HG03139 (cell line): ENCODE data around the gene ASF1B.

Experiments
- ATAC-seq: cut with Tn5 transposase; IDR thresholded peaks from one replicate; pipeline ENCODE4 v1.9.1; 2021; ENCODE audit not compliant: unreplicated experiment

Gene ASF1B

GRCh38 chr19:14088634-14089411 lies 47.6 kb downstream of the ASF1B start:
- ATAC-seq = no peak

GRCh38 chr19:14086098-14086497 lies 50.3 kb downstream of the ASF1B start:
- no peak for ATAC-seq

- no peak for ATAC-seq
Measured at GRCh38 chr19:14085309-14085995, 50.9 kb downstream of the ASF1B start, which contains the start of gene C19orf67. C19orf67 (minus strand) TSS chr19:14085783; CDS start chr19:14085627, 156 bp downstream.

GRCh38 chr19:14082675-14082960 lies 53.8 kb downstream of the ASF1B start:
- no peak for ATAC-seq

GRCh38 chr19:14081797-14082674 lies 54.4 kb downstream of the ASF1B start:
- peak; percentile 8 for ATAC-seq

- peak; percentile 81 for ATAC-seq
Measured at GRCh38 chr19:14080887-14081796, 55.2 kb downstream of the ASF1B start.

GRCh38 chr19:14078411-14078810 lies 58.0 kb downstream of the ASF1B start:
- ATAC-seq = no peak

GRCh38 chr19:14073925-14074838 lies 62.2 kb downstream of the ASF1B start:
- ATAC-seq = no peak

GRCh38 chr19:14073261-14073924 lies 63.0 kb downstream of the ASF1B start:
- ATAC-seq = peak; percentile 39

- ATAC-seq = no peak
Measured at GRCh38 chr19:14072535-14073260, 63.7 kb downstream of the ASF1B start, which contains the start of gene MISP3. MISP3 (plus strand) TSS chr19:14072786; CDS start chr19:14073310, 524 bp downstream.

GRCh38 chr19:14070268-14071050 lies 65.9 kb downstream of the ASF1B start:
- ATAC-seq = no peak
